ENCODE data around the gene TM4SF4.

Gene TM4SF4

DNA sequence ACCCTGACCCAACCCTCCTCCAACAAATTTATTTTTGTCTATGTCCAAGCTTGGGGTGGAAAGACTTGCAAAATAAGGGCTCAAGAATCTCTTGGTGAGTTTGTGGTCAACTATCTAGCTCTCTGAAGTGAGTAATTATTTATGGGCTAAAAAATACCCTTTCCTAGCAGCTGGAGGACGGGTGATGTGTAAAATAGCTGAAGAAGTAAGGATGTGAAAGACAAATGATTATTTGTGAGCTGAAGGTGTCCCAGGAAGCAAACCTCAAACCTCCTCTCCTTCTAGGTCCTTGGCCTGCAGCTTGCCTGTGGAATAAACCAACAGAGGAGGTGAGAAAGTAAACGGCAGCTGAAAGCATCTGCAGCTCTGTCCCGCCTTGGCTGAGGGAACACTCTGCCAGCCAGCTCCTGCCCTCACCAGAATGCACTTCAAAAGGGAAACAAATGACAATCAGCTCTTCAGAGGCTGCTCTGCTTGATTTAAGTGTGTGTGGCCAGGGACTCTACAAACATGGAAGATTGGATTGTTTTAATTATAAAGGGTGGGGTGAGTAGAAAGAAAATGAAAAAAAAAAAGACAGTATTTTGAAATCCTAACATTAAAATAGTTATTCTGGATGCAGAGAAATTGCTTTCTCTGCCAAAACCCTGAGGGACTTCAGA is 60.3 kb downstream of the TM4SF4 start:
- TF ChIP-seq, protein P1, sequence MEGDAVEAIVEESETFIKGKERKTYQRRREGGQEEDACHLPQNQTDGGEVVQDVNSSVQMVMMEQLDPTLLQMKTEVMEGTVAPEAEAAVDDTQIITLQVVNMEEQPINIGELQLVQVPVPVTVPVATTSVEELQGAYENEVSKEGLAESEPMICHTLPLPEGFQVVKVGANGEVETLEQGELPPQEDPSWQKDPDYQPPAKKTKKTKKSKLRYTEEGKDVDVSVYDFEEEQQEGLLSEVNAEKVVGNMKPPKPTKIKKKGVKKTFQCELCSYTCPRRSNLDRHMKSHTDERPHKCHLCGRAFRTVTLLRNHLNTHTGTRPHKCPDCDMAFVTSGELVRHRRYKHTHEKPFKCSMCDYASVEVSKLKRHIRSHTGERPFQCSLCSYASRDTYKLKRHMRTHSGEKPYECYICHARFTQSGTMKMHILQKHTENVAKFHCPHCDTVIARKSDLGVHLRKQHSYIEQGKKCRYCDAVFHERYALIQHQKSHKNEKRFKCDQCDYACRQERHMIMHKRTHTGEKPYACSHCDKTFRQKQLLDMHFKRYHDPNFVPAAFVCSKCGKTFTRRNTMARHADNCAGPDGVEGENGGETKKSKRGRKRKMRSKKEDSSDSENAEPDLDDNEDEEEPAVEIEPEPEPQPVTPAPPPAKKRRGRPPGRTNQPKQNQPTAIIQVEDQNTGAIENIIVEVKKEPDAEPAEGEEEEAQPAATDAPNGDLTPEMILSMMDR (IDR thresholded peaks at IDR 0.05; ENCODE audit: insufficient read depth, low read length, missing control alignments), result no peak
- CTCF ChIA-PET, result interaction anchor here (0.6 to 2.5 kb wide), 10 partner anchors 11 to 243 kb away, joined by 3 to 11 read pairs (median 4); partner anchors contain the start of gene WWTR1
- no peak for DNase-seq (ENCODE audit: low read depth, low spot score)
- no peak overlapping the region; the same call in 1 of the 2 replicates for H3K4me3 ChIP-seq (ENCODE audit: low read depth, low read length)
- POLR2A ChIA-PET, result interaction anchor here (0.6 to 2.6 kb wide), 7 partner anchors 13 to 217 kb away, joined by 3 to 19 read pairs (median 4); partner anchors contain the start of genes COMMD2 and WWTR1

DNA sequence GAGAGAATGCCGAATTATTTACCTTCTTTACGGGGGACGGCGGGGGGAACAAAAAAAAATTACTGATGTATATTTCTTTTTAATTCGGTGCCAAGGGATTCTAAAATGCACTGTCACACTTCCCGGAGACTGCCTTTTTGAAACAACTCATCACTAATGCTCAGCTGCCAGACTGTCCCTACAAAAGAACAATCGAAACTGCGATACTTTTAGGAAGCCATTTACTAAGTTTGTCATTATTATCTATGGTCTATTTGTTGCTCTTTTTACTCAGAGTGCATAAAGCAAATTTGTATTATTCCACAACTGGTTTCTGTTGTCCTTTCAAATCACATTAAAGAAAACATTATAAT is 60.8 kb downstream of the TM4SF4 start:
- DNase-seq (ENCODE audit: low read depth, low spot score), result no peak
- CTCF ChIA-PET, result interaction anchor here (0.9 to 2.0 kb wide), 6 partner anchors 20 to 243 kb away, joined by 3 to 9 read pairs (median 4); partner anchors contain the start of gene WWTR1
- POLR2A ChIA-PET, result interaction anchor here (0.8 to 2.6 kb wide), 5 partner anchors 13 to 217 kb away, joined by 3 to 19 read pairs (median 3); partner anchors contain the start of genes COMMD2 and WWTR1
- peak overlapping the region; percentile 26; the same call in 1 of the 2 replicates for H3K4me3 ChIP-seq (ENCODE audit: low read depth, low read length)
- TF ChIP-seq, protein P1 (IDR thresholded peaks at IDR 0.05; ENCODE audit: insufficient read depth, low read length, missing control alignments), result no peak

- CTCF ChIA-PET, result interaction anchor here (0.7 to 1.3 kb wide), 4 partner anchors 12 to 181 kb away, joined by 3 to 5 read pairs (median 4); no protein-coding TSS in a partner anchor
Measured at GRCh38 chr3:149536429-149536828, 61.9 kb downstream of the TM4SF4 start.

DNA sequence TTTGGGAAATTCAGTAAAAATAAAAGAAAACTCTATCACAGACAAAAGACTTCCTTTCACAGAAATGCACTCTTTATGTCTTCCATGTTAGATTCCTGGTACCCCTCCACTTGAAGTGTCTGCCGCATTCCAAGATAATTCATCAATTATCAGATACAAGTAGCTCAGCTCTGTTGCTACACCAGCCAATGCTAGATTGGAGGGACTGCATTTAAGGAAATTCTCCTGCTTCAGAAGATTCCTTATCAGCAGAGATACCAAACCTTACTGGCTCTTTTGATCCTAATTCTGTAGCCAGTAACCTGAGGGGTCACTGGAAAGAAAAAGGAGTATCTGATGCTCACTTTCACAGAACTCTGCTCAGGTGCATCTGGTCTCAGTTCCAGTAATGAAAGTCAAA is 63.9 kb downstream of the TM4SF4 start:
- no peak overlapping the region for H3K4me3 ChIP-seq (ENCODE audit: low read depth, low read length)
- ChIA-PET CTCF (interaction anchor here (1.0 kb wide), 1 partner anchor 8 kb away, joined by 5 read pairs; no protein-coding TSS in a partner anchor), POLR2A (no interaction called here)
- TF ChIP-seq, protein P1 (IDR thresholded peaks at IDR 0.05; ENCODE audit: insufficient read depth, low read length, missing control alignments), result no peak
- DNase-seq (ENCODE audit: low read depth, low spot score), result no peak

More at GRCh38 chr3:149536429-149536828, 61.9 kb downstream of the TM4SF4 start:
- H3K4me3 ChIP-seq (ENCODE audit: low read depth, low read length), result no peak overlapping the region
- DNase-seq (ENCODE audit: low read depth, low spot score), result no peak
- POLR2A ChIA-PET, result interaction anchor here (2.6 kb wide), 1 partner anchor 121 kb away, joined by 19 read pairs; the partner anchor contains the start of gene WWTR1
- TF ChIP-seq, protein P1 (IDR thresholded peaks at IDR 0.05; ENCODE audit: insufficient read depth, low read length, missing control alignments), result no peak

GRCh38 chr3:149541091-149541491 is 66.6 kb downstream of the TM4SF4 start:
- TF ChIP-seq, protein P1 (IDR thresholded peaks at IDR 0.05; ENCODE audit: insufficient read depth, low read length, missing control alignments), result peak; percentile 28
- DNase-seq (ENCODE audit: low read depth, low spot score), result no peak
- ChIA-PET POLR2A (interaction anchor here (0.8 to 2.5 kb wide), 6 partner anchors 13 to 116 kb away, joined by 3 to 21 read pairs (median 4); partner anchors contain the start of gene WWTR1), CTCF (interaction anchor here (0.7 to 2.8 kb wide), 14 partner anchors 10 to 267 kb away, joined by 3 to 16 read pairs (median 4); partner anchors contain the start of gene COMMD2)
- no peak overlapping the region for H3K4me3 ChIP-seq (ENCODE audit: low read depth, low read length)
